SK-N-SH (cell line): ENCODE measurements around the gene CHCHD6. TPM values are rescaled to one million over a fixed set of nuclear protein-coding genes. Genes with fewer than 3 reads are reported as not detected.

ENCODE experiments used
- CTCF ChIA-PET: fragments of 300-600, 350-600 bp; formaldehyde crosslinking; extraction: SDS; loops from one replicate; lab custom pipeline; 2021; lab: Yijun Ruan, JAX
- POLR2A ChIA-PET: fragments of 350-600 bp; sonication (Branson Sonifier 250); formaldehyde crosslinking; extraction: SDS; loops from one replicate; lab custom pipeline; 2020; ENCODE audit warnings: antibody characterized with exemption, inconsistent platforms; lab: Yijun Ruan, JAX
- DNase-seq: peaks from one replicate; pipeline ENCODE4 v3.0.0; 2012
- H2AFZ ChIP-seq: fragments of 200-600 bp; sonication (generic); 2 replicates; pipeline ENCODE4 v1.8.1; 2016; ENCODE audit warnings: antibody characterized with exemption, mild to moderate bottlenecking, low read depth
- H3F3A ChIP-seq: fragments of 200-600 bp; sonication (generic); replicated peaks from 2 replicates; pipeline ENCODE3; 2016; ENCODE audit warnings: antibody characterized with exemption, mild to moderate bottlenecking; ENCODE audit not compliant: insufficient read depth
- H3K27ac ChIP-seq, 2 experiments: fragments of 200-500 bp in 1 of 2; fragments of 200-600 bp in 1 of 2; sonication (Bioruptor generic) in 1 of 2; sonication (generic), shearing (Covaris generic) in 1 of 2; 2 replicates each; pipeline versions ENCODE4 v1.5.1 to v1.6.1; 2014 to 2016; ENCODE audit warnings: low read depth in 2 of 2, inconsistent platforms in 1 of 2, low read length in 1 of 2, mild to moderate bottlenecking in 1 of 2, mixed read lengths in 1 of 2
- H3K27me3 ChIP-seq: fragments of 200-600 bp; sonication (generic), shearing (Covaris generic); 2 replicates; pipeline ENCODE4 v1.6.1; 2016; ENCODE audit warnings: mixed run types; ENCODE audit not compliant: insufficient read depth
- H3K36me3 ChIP-seq, 2 experiments: fragments of 200-500 bp in 1 of 2; fragments of 200-600 bp in 1 of 2; sonication (Bioruptor generic) in 1 of 2; sonication (generic) in 1 of 2; replicated peaks in 1 of 2; 2 replicates each; pipeline versions ENCODE3 to v1.5.1; 2014 to 2016; ENCODE audit warnings: low read length in 1 of 2, mild to moderate bottlenecking in 1 of 2; ENCODE audit not compliant: insufficient read depth in 2 of 2, control insufficient read depth in 1 of 2
- H3K4me1 ChIP-seq, 2 experiments: fragments of 200-500 bp in 1 of 2; fragments of 200-600 bp in 1 of 2; sonication (Bioruptor generic) in 1 of 2; sonication (generic), shearing (Covaris generic) in 1 of 2; 2 replicates each; pipeline versions ENCODE4 v1.5.1 to v1.6.1; 2014 to 2016; ENCODE audit warnings: low read depth in 1 of 2, low read length in 1 of 2, mixed run types in 1 of 2; ENCODE audit not compliant: insufficient read depth in 2 of 2, control insufficient read depth in 1 of 2
- H3K4me2 ChIP-seq: fragments of 200-600 bp; sonication (generic), shearing (Covaris generic); 2 replicates; pipeline ENCODE4 v1.6.1; 2017; ENCODE audit warnings: mixed run types
- H3K4me3 ChIP-seq, 2 experiments: fragments of 200-500 bp in 1 of 2; fragments of 200-600 bp in 1 of 2; sonication (Bioruptor generic) in 1 of 2; sonication (generic), shearing (Covaris generic) in 1 of 2; 2 replicates each; pipeline versions ENCODE4 v1.5.1 to v1.8.1; 2014 to 2016; ENCODE audit warnings: low read depth in 2 of 2, inconsistent platforms in 1 of 2, low read length in 1 of 2, mild to moderate bottlenecking in 1 of 2, mixed read lengths in 1 of 2, moderate library complexity in 1 of 2
- H3K79me2 ChIP-seq: fragments of 200-600 bp; sonication (generic); 2 replicates; pipeline ENCODE4 v1.8.1; 2017; ENCODE audit warnings: mild to moderate bottlenecking; ENCODE audit not compliant: insufficient read depth
- H3K9ac ChIP-seq: fragments of 200-600 bp; sonication (generic); 2 replicates; pipeline ENCODE4 v1.6.1; 2017; ENCODE audit warnings: mixed run types
- H3K9me2 ChIP-seq: fragments of 200-600 bp; sonication (generic); 2 replicates; pipeline ENCODE4 v1.6.1; 2017; ENCODE audit warnings: mixed run types
- H3K9me3 ChIP-seq: fragments of 200-600 bp; sonication (generic); 2 replicates; pipeline ENCODE4 v1.6.1; 2017; ENCODE audit warnings: mixed run types, mild to moderate bottlenecking, moderate library complexity
- H4K20me1 ChIP-seq: fragments of 200-600 bp; sonication (generic); 2 replicates; pipeline ENCODE4 v1.6.1; 2017; ENCODE audit warnings: mild to moderate bottlenecking, mixed run types; ENCODE audit not compliant: insufficient read depth
- ELF1 ChIP-seq: IDR thresholded peaks from 2 replicates; pipeline ENCODE4 v1.4.0; 2012
- FOSL2 ChIP-seq: IDR thresholded peaks from 2 replicates; pipeline ENCODE4 v1.4.0; 2012; ENCODE audit warnings: low read depth, mild to moderate bottlenecking, moderate library complexity, borderline replicate concordance
- IRF3 ChIP-seq: fragments of 150-350 bp; IDR thresholded peaks from 2 replicates; pipeline ENCODE4 v1.6.1; 2016; ENCODE audit warnings: mild to moderate bottlenecking, low read depth, low read length
- MEF2A ChIP-seq: IDR thresholded peaks from 2 replicates; pipeline ENCODE4 v1.4.0; 2012; ENCODE audit warnings: low read depth, borderline replicate concordance
- MXI1 ChIP-seq: IDR thresholded peaks from 2 replicates; pipeline ENCODE4 v1.6.1; 2012; ENCODE audit warnings: mild to moderate bottlenecking, low read depth, low read length, improper control_type of control experiment
- NFIC ChIP-seq: IDR thresholded peaks from 2 replicates; pipeline ENCODE4 v1.4.0; 2012; ENCODE audit warnings: borderline replicate concordance
- NRF1 ChIP-seq: IDR thresholded peaks from 2 replicates; pipeline ENCODE4 v1.6.1; 2012; ENCODE audit warnings: low read depth, mild to moderate bottlenecking, low read length
- PBX3 ChIP-seq: IDR thresholded peaks from 2 replicates; pipeline ENCODE4; 2012
- RXRA ChIP-seq: IDR thresholded peaks from 2 replicates; pipeline ENCODE4 v1.4.0; 2012; ENCODE audit warnings: low read depth, mild to moderate bottlenecking, borderline replicate concordance
- TCF12 ChIP-seq: IDR thresholded peaks from 2 replicates; pipeline ENCODE4 v1.4.0; 2012
- USF1 ChIP-seq: IDR thresholded peaks from 2 replicates; pipeline ENCODE4 v1.4.0; 2012; ENCODE audit warnings: low read depth, borderline replicate concordance
- YY1 ChIP-seq: IDR thresholded peaks from 2 replicates; pipeline ENCODE4 v1.4.0; 2012; ENCODE audit warnings: low read depth, mild to moderate bottlenecking
- WGBS: methylation state at CpG from one replicate; pipeline ENCODE4 v1.1.6; 2017; ENCODE audit warnings: low lambda C conversion rate; 5-methylcytosine and 5-hydroxymethylcytosine counted together
- polyA plus RNA-seq, 3 experiments: library from polyadenylated mRNA; depleted of rRNA; stranded (reverse); fragments of >200 nt; gene quantifications; 2 replicates each; pipeline ENCODE4 v1.2.3, GENCODE V29; 2012

CHCHD6 gene
- polyA plus RNA-seq, 1 of the 3 experiments (the other 2 are of a cell fraction): 42.5 TPM

GRCh38 chr3:126956866-126957650, 253.0 kb downstream of the CHCHD6 start:
- WGBS: 86% methylated on average over 12 of the region's 23 CpGs
- CTCF ChIA-PET: interaction anchor here (1.0 to 1.7 kb wide), 2 partner anchors 19 to 33 kb away, joined by 3 to 6 read pairs; no protein-coding TSS in a partner anchor
- H3K4me2 ChIP-seq: no peak overlapping the region
- H3K9ac ChIP-seq: no peak overlapping the region
- H2AFZ ChIP-seq: no peak overlapping the region
- H3K36me3 ChIP-seq: no peaks in the 10 kb centered on the region
- H3K9me3 ChIP-seq: no peaks in the 10 kb centered on the region
- peaks cover 0 to 42% of the 10 kb centered on the region in 2 experiments; a peak in 1 of 4 replicates for H3K4me1 ChIP-seq
- DNase-seq: no peak
- TF ChIP-seq MEF2A: no peak
- TF ChIP-seq YY1: no peak
- TF ChIP-seq RXRA: no peak
- TF ChIP-seq NFIC: no peak
- TF ChIP-seq TCF12: no peak
- TF ChIP-seq MXI1: no peak
- TF ChIP-seq ELF1: no peak
- TF ChIP-seq FOSL2: no peak
- TF ChIP-seq PBX3: no peak
- TF ChIP-seq NRF1: no peak
- TF ChIP-seq USF1: no peak
- TF ChIP-seq IRF3: no peak
- TF ChIP-seq, all 33 proteins: peak for 0
- Histone ChIP-seq H3K9me2 (no peaks in the 10 kb centered on the region), H3F3A (no peaks in the 10 kb centered on the region), H3K27ac (no peak overlapping the region), H3K4me3 (no peak overlapping the region), H4K20me1 (no peaks in the 10 kb centered on the region), H3K27me3 (no peaks in the 10 kb centered on the region), H3K79me2 (no peaks in the 10 kb centered on the region)
- POLR2A ChIA-PET: interaction anchor here (1.0 kb wide), 1 partner anchor 201 kb away, joined by 3 read pairs; no protein-coding TSS in a partner anchor
